ENCODE results near the gene ALDH1A1.

The ALDH1A1 gene

DNA sequence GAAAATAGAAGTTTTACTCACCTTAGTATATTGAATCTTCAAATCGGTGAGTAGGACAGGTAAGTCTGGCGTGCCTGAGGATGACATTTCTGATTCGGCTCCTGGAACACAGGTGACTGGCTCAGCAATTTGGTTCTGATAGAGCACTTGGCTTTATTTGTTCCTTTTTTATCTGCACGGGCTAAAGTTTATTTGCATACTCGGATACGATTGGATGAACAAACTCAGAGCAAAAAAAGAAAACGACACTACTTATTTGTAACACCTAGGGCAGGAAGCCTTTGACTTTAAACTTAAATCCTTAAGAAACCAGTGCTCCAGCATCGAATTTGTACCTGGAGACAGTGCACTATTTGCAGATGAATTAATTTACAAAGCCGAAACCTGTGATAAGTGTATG lies at the start of gene ALDH1A1:
Gene ALDH1A1, minus strand, starts transcription at position 140 of the 400 bp plus-strand sequence. Its CDS starts 53 bp downstream, at position 87.
- no peak for DNase-seq (ENCODE audit: extremely low read depth in 1 of 2, low read depth in 1 of 2)

DNA sequence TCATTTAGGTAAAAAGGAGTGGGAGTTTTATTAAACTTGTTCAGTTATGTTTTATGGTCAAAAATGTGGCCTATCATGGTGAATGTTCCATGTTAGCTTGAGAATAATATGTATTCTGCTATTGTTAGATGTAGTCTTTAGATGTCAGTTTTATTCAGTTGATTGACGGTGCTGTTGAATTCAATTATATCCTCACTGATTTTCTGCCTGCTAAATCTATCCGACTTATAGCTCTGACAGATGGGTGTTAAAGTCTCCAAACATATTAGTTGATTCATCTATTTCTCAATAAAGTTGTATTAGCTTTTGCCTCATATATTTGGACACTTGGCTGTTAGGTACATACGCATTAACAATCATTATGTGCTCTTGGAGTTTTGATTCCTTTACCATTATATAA lies 49.0 kb upstream of the ALDH1A1 start:
- no peak for DNase-seq (ENCODE audit: extremely low read depth in 1 of 2, low read depth in 1 of 2)

DNA sequence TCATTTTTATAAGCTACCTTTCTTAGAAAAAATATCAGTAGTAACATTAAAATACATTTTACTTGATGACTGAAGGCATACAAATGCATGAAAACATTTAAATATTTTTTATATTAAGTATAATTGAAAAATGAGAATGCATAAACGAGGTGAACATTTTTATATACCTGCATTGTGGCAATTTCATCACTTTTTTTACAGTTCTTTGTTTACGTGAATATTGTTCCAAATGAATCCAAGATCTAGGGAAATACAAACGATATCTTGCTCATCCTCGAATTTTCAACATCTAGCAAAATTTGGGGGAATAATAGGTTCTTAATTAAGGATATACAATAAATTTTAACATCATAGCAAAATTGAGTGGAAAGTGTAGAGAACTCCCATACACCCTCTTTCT lies 45.5 kb upstream of the ALDH1A1 start:
- DNase-seq (ENCODE audit: extremely low read depth in 1 of 2, low read depth in 1 of 2) = no peak

DNA sequence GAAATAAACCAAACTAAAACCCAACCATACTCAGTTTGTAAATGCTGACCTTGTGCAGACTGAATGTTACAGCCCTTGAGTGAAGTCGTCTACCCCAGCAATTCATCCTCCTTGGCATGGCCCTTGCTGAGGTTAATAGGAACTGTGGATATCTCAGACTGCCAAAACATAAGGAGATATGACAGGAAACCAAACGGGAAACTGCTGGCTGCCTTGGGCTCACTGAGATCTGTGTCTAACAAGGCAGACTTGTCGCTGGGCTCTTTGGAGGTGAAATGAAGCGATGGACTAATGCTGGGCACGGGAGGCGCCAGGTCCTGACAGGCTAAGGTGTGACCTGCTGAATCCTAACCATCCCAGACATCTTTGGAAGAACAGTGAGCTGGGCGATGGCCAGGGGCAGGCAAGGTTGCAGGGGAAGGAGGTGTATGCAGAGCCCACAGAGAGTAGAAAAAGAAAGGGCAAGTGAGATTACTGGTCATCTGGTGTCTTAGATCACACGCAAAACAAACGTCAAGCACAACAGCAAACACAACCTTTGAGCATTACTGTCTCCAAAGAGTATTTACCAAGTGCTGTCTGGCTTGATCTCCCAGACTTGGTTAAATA lies 44.6 kb upstream of the ALDH1A1 start:
- no peak for DNase-seq (ENCODE audit: extremely low read depth in 1 of 2, low read depth in 1 of 2)

DNA sequence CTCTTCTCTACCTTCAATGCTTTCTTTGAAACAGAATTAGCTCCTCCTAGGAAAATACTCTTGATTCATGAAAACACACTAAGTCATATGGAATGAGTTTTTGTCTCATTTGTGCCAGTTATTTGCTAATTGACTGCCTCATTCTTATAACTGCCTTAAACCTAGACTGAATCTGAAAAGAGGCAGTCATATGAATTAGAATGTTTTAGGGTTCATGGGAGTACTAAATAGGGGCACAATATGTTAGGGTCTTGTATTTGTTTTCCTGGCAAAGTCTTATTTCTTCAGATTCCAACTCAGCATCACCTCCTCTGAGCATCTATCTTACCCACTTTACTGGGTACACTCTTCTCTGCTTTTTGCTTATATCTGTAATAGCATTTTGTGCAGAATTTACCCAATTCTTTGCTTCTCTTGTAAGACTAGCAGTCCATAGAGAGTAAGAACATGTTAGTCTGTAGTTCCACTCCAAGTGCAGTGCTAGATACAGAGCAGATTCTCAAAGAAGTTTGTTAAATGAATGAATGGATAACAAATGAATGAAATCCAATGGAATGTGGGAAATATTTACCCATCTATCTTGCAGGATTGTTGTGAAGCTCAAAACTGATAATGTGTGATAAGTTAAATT lies 43.9 kb upstream of the ALDH1A1 start:
- DNase-seq (ENCODE audit: extremely low read depth in 1 of 2, low read depth in 1 of 2) = no peak

DNA sequence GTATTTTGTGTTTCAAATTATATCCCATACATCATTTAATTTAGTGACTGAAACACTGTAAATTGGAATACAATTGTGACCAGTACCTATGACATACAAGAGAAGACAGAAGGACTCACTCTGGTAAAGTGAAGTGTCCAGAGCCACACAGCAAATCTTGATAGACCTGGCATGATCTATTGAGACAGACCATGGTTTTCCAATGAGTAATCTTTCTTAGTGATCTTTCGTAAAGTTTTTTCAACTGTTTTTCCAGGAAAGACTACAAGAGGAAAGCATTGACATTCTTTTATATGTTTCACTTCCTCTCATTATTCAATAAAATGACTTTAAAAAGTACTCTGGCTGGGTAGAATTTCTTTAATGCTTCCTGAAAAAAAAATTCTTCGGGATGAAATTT lies 43.3 kb upstream of the ALDH1A1 start:
- DNase-seq (ENCODE audit: extremely low read depth in 1 of 2, low read depth in 1 of 2) = no peak

DNA sequence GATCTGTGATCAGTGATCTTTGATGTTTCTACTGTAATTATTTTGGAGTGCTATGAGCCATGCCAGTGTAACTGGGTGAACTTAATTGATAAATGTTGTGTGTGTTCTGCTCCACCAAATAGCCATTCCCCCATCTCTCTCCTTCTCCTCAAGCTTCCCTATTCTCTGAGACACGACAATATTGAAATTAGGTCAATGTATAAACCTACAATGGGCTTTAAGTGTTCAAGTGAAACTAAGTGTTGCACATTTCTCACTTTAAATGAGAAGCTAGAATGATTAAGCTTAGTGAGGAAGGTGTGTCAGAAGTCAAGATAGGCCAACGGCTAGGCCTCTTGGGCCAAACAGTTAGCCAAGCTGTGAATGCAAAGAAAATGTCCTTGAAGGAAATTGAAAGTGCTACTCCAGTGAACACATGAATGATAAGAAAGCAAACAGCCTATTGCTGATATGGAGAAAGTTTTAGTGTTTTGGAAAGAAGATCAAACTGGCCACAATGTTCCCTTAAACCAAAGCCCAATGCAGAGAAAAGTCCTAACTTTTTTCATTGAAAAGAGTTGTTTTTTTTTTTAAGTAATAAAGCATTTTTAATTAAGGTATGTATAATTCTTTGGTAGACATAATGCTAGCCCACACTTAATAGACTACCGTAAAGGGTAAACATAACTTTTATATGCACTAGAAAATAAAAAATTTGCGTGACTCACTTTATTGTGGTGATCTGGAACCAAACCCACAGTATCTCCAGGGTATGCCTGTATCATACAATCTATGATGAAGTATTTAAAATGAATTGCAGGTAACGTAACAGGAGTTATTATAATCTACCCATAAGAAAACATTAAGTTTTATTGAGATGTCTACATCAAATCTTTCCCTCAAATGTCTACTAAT lies 42.5 kb upstream of the ALDH1A1 start:
- no peak for DNase-seq (ENCODE audit: extremely low read depth in 1 of 2, low read depth in 1 of 2)

DNA sequence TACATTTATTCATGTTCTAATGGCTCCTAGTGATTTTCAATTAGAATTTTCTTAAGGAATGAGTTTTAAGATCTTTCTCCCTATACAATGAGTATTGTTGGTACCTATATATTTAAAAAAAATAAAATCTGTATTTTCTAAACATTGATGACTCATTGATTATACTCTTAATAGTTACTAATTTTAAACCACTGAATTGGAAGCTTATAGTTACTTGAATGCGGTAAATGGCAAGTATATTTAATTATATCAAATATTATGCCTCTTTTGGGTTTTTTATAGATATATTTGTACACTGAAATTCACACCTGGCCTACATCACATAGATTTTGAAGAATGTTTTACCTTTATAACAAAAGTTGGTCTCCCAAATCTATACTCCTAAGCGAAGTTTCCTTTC lies 38.9 kb upstream of the ALDH1A1 start:
- DNase-seq (ENCODE audit: extremely low read depth in 1 of 2, low read depth in 1 of 2) = no peak

DNA sequence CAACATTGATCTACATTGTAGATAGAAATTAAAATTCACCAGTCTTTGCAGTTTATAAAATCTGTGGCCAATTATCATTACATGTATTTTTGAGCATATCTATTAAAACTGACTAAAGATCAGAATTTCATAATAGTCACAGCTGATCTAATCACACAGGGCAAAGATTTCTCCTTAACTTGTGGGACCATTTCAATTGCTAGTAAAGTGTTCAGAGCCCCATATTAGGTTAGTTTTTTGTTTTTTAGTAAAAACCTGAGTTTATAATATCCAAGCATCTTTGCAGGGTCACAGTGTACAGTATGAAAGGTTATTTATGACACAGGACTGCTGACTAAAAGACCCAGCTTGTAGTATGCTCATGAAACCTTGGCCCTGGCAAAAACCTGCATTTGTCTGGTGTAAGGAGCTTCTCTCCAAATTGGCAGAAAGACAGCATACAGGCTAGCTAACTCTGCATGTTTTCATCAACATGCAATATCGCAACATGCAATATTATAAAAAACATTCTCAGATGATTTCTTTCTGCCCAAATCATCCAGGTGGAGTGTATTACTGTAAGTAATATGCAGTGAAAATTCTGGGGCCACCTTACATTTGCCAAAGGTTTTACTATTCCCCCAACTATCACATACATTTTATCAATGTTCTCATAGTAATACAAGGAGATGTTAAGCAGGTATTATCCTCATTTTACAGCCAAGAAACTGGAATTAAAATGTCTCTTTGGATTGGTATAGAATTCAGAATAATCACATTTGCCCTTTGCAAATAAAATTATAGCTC lies 37.7 kb upstream of the ALDH1A1 start:
- no peak for DNase-seq (ENCODE audit: extremely low read depth in 1 of 2, low read depth in 1 of 2)

DNA sequence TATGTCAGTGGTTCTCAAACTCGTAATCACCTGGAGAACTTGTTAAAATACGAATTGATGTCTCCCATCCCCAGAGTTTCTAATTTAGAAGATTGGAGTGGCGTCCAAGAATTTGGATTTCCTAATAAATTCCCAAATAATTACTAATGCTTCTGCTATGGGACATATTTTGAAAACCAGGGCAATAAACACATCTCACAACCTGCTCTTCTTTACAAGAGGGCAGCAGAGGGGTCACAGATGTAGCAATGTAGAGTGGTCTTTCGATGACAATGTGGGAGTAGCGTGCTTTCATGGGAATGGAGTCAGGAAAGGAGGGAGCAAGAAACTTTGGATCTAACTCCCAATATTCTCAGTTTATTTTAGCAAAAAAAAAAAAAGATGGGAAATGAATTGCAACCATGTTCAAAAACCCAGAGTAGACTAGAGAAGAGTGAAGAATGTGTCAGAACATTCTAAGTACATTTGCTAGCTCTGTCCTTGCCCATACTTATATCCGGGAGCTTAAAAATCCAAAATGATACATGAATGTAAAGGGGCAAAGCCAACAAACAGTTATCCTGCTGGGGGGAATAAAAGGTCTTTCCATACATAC lies 33.8 kb upstream of the ALDH1A1 start:
- no peak for DNase-seq (ENCODE audit: extremely low read depth in 1 of 2, low read depth in 1 of 2)

DNA sequence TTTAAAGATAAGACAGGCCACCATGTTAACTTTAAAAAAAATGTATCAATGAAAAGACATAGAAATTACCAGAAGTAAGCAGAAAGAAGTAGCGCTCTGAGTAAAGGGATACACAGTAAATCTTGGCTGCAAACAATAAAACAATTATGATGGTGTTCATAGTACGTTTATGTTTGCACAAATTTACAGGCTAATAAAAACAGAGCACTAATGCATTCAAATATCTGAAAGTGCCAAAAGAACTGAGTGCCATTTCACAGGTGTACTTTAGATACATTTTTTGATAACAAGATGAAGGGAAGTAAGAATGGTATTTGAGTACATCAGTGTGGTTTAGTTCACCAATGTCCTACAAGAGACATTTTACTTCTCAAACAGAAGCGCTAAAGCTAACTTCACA lies 32.9 kb upstream of the ALDH1A1 start:
- DNase-seq (ENCODE audit: extremely low read depth in 1 of 2, low read depth in 1 of 2) = no peak

DNA sequence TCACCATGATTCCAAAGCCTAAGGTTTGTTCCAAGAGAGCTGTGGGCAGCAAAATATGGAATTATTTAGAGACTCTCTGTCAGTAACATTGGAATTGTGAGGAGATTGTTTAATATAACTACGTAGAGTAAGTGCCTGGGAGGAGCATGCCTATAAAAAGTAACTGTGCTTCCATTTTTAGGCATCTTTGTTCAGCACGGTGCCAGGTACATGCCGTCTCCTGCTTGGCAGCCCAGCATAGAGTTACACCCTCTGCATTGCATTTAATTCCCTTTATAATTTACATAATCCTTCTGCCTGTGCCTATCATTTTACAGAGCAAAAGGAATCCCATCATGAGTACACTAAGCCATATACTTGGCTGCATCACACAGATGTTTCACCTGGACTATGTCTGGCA lies 32.1 kb upstream of the ALDH1A1 start:
- DNase-seq (ENCODE audit: extremely low read depth in 1 of 2, low read depth in 1 of 2) = no peak

DNA sequence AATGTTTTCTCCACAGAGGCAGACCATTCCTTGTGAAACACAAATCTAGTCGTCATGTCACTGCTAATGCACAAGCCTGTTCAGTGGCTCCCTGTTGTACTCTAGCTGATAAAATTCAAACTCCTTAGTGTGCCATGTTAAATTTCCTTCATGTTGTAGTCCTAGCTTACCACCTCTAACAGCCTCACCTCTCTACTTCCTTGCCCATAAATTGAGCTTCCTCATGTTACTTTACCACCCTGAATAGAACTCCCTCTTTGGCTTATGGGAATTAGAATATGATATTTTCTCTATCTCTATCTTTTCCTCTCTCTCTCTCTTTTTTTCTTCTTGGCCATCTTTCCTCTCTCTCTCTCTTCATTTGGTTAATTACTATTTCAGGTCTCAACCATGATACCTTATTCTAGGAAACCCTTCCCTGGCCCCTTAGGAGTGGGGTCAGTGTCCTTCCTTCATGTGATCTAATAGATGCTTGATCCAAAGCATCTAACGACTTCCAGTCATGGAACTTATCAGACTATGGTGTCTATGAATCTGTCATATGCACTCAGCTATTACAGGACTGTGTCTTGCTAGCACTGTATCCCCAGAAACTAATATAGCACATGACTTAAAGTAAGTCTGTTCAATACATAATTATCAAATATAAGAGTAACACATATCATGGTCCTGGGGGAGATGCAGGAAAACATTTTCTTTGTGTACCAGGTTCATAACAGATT lies 31.5 kb upstream of the ALDH1A1 start:
- DNase-seq (ENCODE audit: extremely low read depth in 1 of 2, low read depth in 1 of 2) = no peak

DNA sequence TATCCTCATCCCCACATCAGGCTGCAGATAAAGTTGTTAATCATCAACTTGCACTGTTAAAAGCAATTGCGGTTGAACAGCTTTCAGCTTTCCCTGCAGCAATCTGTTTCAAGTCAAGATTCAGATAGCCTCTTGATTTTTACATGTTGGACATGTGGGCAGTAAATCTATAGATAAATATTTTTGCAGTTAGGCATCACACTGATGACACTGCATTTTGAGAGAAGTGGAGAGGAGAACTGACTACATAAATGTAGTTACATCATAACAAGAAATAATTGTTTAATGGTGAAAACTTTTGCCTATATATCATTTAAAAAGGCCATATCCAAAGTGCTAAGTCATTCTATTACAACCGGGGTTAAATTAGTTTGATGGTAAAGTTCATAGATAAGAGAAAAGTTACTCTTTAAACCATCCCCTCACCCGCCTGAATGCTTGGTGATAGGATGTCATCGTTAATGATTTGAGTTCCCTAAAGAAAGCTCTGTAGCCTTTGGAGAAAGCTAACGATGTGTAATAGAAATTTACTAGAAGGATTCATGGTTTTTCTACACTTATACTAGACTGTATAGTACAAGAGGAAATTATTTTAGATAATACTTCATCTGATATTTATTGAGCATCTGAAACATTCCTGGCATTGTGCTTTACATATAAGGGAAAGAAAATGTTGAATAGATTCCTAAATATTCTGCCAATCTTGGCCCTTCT lies 30.8 kb upstream of the ALDH1A1 start:
- DNase-seq (ENCODE audit: extremely low read depth in 1 of 2, low read depth in 1 of 2) = no peak

DNA sequence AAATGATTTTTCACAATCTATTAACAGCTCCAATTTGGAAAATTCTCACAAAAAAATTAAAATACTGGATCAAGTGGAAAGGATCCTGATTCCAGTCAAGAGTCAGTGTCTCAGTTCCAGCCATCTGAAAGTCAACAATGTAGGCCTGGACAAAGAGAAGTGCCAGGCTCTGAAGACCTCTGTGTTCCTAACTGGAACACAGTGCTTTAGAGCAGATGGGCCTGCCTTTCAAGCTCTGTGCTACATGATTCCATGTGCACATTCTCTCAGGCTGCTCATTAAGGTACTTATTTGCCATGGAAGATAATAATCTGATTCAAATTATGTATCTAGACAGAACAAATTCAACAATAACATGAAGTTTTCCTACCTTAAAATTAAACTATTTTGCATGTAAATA lies 30.2 kb upstream of the ALDH1A1 start:
- DNase-seq (ENCODE audit: extremely low read depth in 1 of 2, low read depth in 1 of 2) = no peak

DNA sequence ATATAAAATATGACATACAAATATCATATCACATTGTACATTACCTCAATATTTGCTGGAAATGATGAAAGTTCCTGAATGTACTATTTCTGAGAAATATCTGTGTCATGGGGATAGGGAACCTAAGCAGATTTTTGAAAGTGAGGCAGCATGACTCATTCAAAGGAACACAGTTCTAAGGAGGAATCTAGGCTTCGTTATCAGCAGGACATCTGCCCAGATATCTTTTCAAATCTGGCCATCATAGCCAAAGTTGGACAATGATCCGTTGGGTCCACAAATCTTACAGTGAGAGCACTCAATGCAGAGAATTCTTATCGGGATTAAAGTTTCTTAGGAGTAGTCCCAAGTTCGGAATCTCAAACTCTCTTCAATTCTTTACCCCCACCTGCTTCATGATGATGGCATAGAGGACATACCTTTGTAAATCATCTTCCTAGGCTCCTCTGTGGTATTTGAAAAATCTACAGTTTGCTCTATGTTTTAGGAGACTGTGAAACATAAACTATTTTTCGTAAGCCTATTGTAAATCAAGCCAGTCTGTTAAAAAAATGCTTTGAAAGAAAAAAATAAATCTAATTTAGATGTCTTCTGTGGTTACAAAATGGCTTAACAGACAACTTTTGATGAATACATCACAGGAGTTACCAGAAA lies 29.4 kb upstream of the ALDH1A1 start:
- DNase-seq (ENCODE audit: extremely low read depth in 1 of 2, low read depth in 1 of 2) = no peak

DNA sequence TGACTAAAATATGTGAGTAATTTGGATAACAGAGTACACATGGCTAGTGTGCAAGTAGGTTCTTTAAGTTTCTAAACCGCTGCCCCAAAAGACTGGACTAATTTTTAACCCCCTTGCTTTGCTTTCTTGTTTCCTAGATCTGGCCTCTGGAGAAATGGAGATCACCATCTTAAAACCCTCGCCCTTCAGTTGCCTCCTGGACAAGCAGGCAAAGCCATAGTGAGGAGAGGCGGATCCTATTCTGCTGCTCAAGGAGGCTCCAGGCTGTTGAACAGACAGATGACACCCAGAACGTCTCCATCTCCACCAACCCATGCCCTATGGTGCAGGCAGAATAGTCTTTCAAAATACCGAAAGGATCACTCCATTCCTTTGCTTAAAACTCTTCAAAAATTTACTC lies 28.6 kb upstream of the ALDH1A1 start:
- DNase-seq (ENCODE audit: extremely low read depth in 1 of 2, low read depth in 1 of 2) = no peak

DNA sequence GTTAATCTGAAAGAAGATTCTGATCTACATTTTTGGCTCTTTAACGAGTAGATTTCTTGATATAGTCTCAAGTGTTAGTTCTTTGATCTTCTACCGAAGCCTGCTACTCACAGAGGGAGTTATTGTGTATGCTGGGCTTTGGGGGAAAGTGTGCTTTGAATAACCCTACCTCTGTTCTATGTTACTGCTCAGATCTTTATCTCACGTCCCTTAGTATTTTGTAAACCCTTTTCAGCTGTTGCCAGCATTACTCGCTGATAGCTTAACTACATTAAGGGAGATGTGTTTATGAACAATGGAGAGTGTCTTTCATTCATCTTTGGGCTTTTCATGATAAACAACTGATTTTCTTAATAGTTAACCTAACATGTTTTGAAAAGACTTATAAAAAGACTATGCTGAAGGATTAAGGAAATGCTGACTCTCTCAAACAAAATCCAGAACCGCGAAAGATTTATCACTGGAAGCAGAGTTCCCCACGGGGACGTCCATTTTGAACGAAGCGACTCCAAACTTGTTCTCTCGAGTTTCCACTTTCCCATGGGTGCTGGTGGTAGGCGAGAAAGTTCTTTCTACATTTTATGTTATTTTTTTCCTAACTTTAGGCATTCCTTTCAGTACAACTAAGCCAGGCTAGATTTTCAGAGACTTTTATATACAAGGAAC lies 27.9 kb upstream of the ALDH1A1 start:
- DNase-seq (ENCODE audit: extremely low read depth in 1 of 2, low read depth in 1 of 2) = no peak

DNA sequence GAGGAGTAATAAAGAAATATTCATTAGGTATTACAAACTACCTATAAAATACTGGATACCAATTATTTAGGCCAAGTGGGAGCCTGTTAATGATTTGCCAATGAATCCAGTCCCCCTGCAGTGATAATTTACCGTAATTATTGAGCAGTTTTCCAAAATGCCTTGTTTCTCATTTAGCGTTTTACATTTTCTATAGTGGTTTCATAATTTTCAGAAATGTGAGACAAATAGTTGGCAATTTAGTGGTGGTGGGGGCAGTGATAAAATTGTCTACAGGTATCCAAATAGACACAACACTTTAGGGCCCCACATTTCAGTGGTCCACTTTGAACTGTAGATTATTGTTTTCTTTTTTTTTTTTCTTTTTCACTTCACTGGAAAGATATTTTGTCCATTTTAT lies 27.3 kb upstream of the ALDH1A1 start:
- no peak for DNase-seq (ENCODE audit: extremely low read depth in 1 of 2, low read depth in 1 of 2)

Measured in activated CD8-positive, alpha-beta memory T cell treated with anti-CD3 and anti-CD28 coated beads for 1 hour (primary cell).